NCI-H748 (cell line): ENCODE measurements around the gene OR3A2.
"Not testable (repeated sequence)": the region's sequence is repeated elsewhere in the genome, so short reads cannot be mapped to it uniquely, and the experiment has no call there.

Source experiments
- DNase-seq: peaks from one replicate; lab custom pipeline; 2025; ENCODE audit not compliant: unreplicated experiment; lab: John Stamatoyannopoulos, UW

The OR3A2 gene

GRCh38 chr17:3385869-3386816 is at the start of gene OR3A2:
OR3A2 (minus strand) TSS chr17:3386308.
- DNase-seq: no peak

DNA sequence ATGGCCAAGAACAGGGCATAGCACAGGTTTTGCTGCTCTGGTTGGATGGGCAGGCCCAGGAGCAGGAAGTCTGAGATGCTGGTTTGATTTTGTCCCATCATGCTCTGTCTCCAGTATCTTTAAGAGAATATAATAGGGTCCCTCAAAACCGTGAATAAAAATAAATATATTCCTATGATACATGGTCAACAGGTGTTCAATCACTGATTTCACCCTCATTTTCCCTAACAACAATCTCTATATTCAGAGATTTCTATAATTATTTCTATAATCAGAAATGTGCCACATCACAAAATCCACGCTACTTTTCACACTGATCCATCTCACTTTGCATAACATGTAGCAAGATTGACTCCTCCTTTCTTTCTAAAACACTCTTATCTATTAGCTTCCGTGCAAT is 47.6 kb upstream of the OR3A2 start, which contains the start of gene OR1E2:
OR1E2 (minus strand) TSS at position 101 of the 400 bp plus-strand sequence; CDS start at position 101, 0 bp downstream.
- no peak for DNase-seq

GRCh38 chr17:3433215-3433614 is 47.1 kb upstream of the OR3A2 start:
- not testable (repeated sequence) for DNase-seq

GRCh38 chr17:3418222-3418621 is 32.1 kb upstream of the OR3A2 start:
- no peak for DNase-seq

DNA sequence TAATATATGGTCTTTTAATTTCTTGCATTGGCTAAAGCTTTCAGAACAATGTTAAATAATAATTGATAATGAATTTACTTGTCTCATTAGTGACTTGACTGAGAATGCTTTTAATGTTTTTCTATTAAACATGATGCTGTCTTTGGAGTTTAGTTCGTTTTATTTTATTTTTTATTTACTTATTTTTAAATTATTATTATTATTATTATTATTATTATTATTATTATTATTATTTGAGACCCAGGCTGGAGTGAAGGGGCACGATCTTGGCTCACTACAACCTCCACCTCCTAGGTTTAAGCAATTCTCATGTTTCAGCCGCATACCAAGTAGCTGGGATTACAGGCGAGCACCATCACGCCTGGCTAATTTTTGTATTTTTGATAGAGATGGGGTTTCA is 29.5 kb upstream of the OR3A2 start:
- DNase-seq: no peak

GRCh38 chr17:3412216-3412615 is 26.1 kb upstream of the OR3A2 start:
- not testable (repeated sequence) for DNase-seq

GRCh38 chr17:3411070-3411469 is 25.0 kb upstream of the OR3A2 start, which contains the start of gene OR3A3:
OR3A3 (plus strand) TSS chr17:3411370.
- DNase-seq: no peak

- not testable (repeated sequence) for DNase-seq
Measured at GRCh38 chr17:3403856-3404255, 17.7 kb upstream of the OR3A2 start.

- DNase-seq: no peak
Measured at GRCh38 chr17:3401786-3402185, 15.7 kb upstream of the OR3A2 start.

- peak; percentile 33 for DNase-seq
Measured at GRCh38 chr17:3400055-3400454, 13.9 kb upstream of the OR3A2 start.

DNA sequence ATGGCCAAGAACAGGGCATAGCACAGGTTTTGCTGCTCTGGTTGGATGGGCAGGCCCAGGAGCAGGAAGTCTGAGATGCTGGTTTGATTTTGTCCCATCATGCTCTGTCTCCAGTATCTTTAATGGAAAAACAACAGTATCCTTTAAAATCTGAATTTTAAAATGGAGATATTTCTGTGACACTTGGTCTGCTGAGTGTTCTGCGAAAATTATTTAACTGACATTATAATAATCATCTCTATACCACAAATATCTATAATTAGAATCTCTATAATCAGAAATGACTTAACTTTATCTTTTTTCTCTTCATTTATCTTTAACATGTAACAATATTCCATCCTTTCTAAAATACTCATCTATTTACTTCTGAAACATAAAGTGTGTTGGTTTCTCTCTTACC is 12.2 kb upstream of the OR3A2 start, which contains the start of gene OR1E1:
OR1E1 (minus strand) TSS at position 101 of the 400 bp plus-strand sequence; CDS start at position 101, 0 bp downstream.
- DNase-seq: no peak

GRCh38 chr17:3397801-3398200 is 11.7 kb upstream of the OR3A2 start:
- not testable (repeated sequence) for DNase-seq

- no peak for DNase-seq
Measured at GRCh38 chr17:3389791-3390190, 3.7 kb upstream of the OR3A2 start.

- DNase-seq: no peak
Measured at GRCh38 chr17:3381957-3382356, 4.2 kb downstream of the OR3A2 start.

GRCh38 chr17:3378321-3378720 is 7.8 kb downstream of the OR3A2 start:
- no peak for DNase-seq

DNA sequence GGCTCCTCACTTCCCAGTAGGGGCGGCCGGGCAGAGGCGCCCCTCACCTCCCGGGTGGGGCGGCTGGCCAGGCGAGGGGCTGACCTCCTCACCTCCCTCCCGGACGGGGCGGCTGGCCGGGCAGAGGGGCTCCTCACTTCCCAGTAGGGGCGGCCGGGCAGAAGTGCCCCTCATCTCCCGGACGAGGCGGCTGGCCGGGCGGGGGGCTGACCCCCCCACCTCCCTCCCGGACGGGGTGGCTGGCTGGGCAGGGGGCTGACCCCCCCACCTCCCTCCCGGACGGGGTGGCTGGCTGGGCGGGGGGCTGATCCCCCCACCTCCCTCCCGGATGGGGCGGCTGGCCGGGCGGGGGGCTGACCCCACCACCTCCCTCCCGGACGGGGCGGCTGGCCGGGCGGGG is 14.9 kb downstream of the OR3A2 start:
- not testable (repeated sequence) for DNase-seq

GRCh38 chr17:3342782-3343181 is 43.3 kb downstream of the OR3A2 start:
- not testable (repeated sequence) for DNase-seq

- no peak for DNase-seq
Measured at GRCh38 chr17:3335876-3336275, 50.2 kb downstream of the OR3A2 start.

- no peak for DNase-seq
Measured at GRCh38 chr17:3318336-3318735, 67.8 kb downstream of the OR3A2 start.

DNA sequence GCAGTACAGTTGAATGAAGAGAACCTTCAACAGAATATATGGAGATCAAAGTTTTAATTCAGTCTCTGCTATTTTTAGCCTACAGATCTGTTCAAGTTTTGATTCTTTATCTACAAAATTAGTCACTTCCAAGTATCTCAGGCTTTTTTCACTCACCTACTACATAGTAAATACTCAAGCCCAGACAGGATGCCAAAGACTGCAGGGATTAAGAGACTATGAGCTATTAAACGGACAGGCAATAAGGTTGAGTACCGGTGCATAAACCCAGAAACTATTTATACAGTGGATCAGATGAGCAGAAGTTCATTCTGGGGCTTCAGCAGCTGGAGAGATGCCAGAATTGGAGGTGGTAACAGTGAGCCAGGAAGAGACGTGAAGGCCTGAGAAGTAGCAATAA is 69.3 kb downstream of the OR3A2 start:
- DNase-seq: no peak

- no peak for DNase-seq
Measured at GRCh38 chr17:3308603-3309002, 77.5 kb downstream of the OR3A2 start.

DNA sequence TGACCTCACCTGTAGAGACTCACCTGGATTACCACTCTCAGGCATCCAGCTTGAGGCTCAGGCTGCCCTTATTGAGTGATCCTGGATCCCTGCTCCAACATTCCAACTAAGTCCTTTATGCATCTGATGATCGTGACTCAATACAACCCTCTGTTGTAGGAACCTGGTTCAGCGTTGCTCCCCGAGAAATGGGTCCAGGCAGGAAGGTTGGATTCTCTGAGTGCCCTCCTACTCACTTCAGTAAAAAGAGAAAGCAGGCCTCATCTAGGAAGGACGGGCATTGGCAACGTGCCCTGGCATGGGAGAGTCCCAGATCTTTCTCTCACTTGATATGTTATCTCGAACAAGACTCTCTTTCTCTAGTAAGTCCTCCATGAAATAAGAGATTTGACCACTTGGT is 87.8 kb downstream of the OR3A2 start, which contains the start of gene OR3A1:
OR3A1 (minus strand) TSS at position 101 of the 400 bp plus-strand sequence. CDS start 5,778 bp downstream, outside the sequence.
- DNase-seq: no peak
